ENCODE measurements around the gene NR3C2. TPM values are rescaled to one million over a fixed set of nuclear protein-coding genes. Genes with fewer than 3 reads are reported as not detected.

NR3C2 gene
- total and polyA plus RNA-seq, 7 donors, result 0.70 to 17.9 (median 7.5) TPM

GRCh38 chr4:148120216-148120615 lies 322.0 kb downstream of the NR3C2 start:
- no peak overlapping the region for H3K27ac ChIP-seq
- peaks cover 0 to 9% of the 10 kb centered on the region in 2 donors for H3K36me3 ChIP-seq (ENCODE audit: insufficient read depth in 1 of 2, low read depth in 1 of 2)
- intact Hi-C loops (cut with DNase I), result no loop called here
- H3K27me3 ChIP-seq (ENCODE audit: insufficient read depth in 3 of 3, low read length in 2 of 3), result no peaks in the 10 kb centered on the region
- peaks cover 6% of the 10 kb centered on the region for H3K4me1 ChIP-seq
- ATAC-seq (no peak), DNase-seq (no peak)
- no peak for TF ChIP-seq CTCF (IDR thresholded peaks at IDR 0.05)
- no peak overlapping the region for H3K4me3 ChIP-seq
- 74 to 86% (median 76%) methylated on average over 3 of the region's 3 CpGs for WGBS, 3 donors
- H3K9me3 ChIP-seq, result peaks cover 24% of the 10 kb centered on the region

- peaks cover 0 to 17% of the 10 kb centered on the region in 2 donors for H3K36me3 ChIP-seq (ENCODE audit: insufficient read depth in 1 of 2, low read depth in 1 of 2)
- 38 to 60% (median 38%) methylated on average over 3 of the region's 3 CpGs for WGBS, 3 donors
- peak; percentile 85 to 93 (median 90) for ATAC-seq
- H3K27ac ChIP-seq, result peak overlapping the region; percentile 66
- no peak for TF ChIP-seq CTCF (IDR thresholded peaks at IDR 0.05)
- H3K9me3 ChIP-seq, result peaks cover 12% of the 10 kb centered on the region
- peaks cover 6% of the 10 kb centered on the region for H3K4me1 ChIP-seq
- H3K27me3 ChIP-seq (ENCODE audit: insufficient read depth in 3 of 3, low read length in 2 of 3), result no peaks in the 10 kb centered on the region
- no peak overlapping the region for H3K4me3 ChIP-seq
- intact Hi-C loops (cut with DNase I), result no loop called here
- DNase-seq, result no peak
These were observed 323.6 kb downstream of the NR3C2 start for GRCh38 chr4:148118633-148119032.

GRCh38 chr4:148118179-148118578 lies 324.0 kb downstream of the NR3C2 start:
- Histone ChIP-seq H3K9me3 (peaks cover 8% of the 10 kb centered on the region), H3K27me3 (ENCODE audit: insufficient read depth in 3 of 3, low read length in 2 of 3) (no peaks in the 10 kb centered on the region), H3K4me3 (no peak overlapping the region), H3K4me1 (peaks cover 6% of the 10 kb centered on the region), H3K36me3 (ENCODE audit: insufficient read depth in 1 of 2, low read depth in 1 of 2) (peaks cover 0 to 22% of the 10 kb centered on the region in 2 donors), H3K27ac (peak overlapping the region; percentile 66)
- DNase-seq (no peak), ATAC-seq (peak; percentile 60 to 76 (median 68))
- no peak for TF ChIP-seq CTCF (IDR thresholded peaks at IDR 0.05)
- WGBS, 3 donors, result 33 to 57% (median 39%) methylated on average over 4 of the region's 4 CpGs
- intact Hi-C loops (cut with DNase I), result no loop called here

- Histone ChIP-seq H3K27ac (no peak overlapping the region), H3K4me1 (peaks cover 6% of the 10 kb centered on the region), H3K9me3 (no peaks in the 10 kb centered on the region), H3K27me3 (ENCODE audit: insufficient read depth in 3 of 3, low read length in 2 of 3) (no peaks in the 10 kb centered on the region), H3K36me3 (ENCODE audit: insufficient read depth in 1 of 2, low read depth in 1 of 2) (peaks cover 0 to 29% of the 10 kb centered on the region in 2 donors), H3K4me3 (no peak overlapping the region)
- intact Hi-C loops (cut with DNase I), result no loop called here
- no peak for ATAC-seq
- 71 to 79% (median 75%) methylated on average over 4 of the region's 4 CpGs for WGBS, 3 donors
- no peak for DNase-seq
- TF ChIP-seq CTCF (IDR thresholded peaks at IDR 0.05), result no peak
These were observed 325.2 kb downstream of the NR3C2 start for GRCh38 chr4:148116969-148117368.

GRCh38 chr4:148116264-148116663 lies 325.9 kb downstream of the NR3C2 start:
- no peak for TF ChIP-seq CTCF (IDR thresholded peaks at IDR 0.05)
- intact Hi-C loops (cut with DNase I), result no loop called here
- Histone ChIP-seq H3K4me1 (peaks cover 6% of the 10 kb centered on the region), H3K36me3 (ENCODE audit: insufficient read depth in 1 of 2, low read depth in 1 of 2) (peaks cover 0 to 35% of the 10 kb centered on the region in 2 donors), H3K27me3 (ENCODE audit: insufficient read depth in 3 of 3, low read length in 2 of 3) (no peaks in the 10 kb centered on the region), H3K4me3 (no peak overlapping the region), H3K9me3 (no peaks in the 10 kb centered on the region), H3K27ac (no peak overlapping the region)
- DNase-seq, result no peak
- 34 to 72% (median 39%) methylated on average over 2 of the region's 2 CpGs for WGBS, 3 donors
- no peak for ATAC-seq
